PC-3 (cell line): Measurements from ENCODE around the gene HTR5A.

Experiments
- EZH2 ChIP-seq: fragments of 300-600 bp; sonication (generic); IDR thresholded peaks from one replicate; pipeline ENCODE4 v1.6.1; 2017; ENCODE audit warnings: antibody characterized with exemption, mild to moderate bottlenecking, low read length; ENCODE audit not compliant: unreplicated experiment
- EZH2phosphoT487 ChIP-seq: fragments of 300-600 bp; sonication (generic); IDR thresholded peaks from 2 replicates; pipeline ENCODE4 v1.6.1; 2018; ENCODE audit warnings: mild to moderate bottlenecking, antibody characterized with exemption, low read length, borderline replicate concordance
- TF ChIP-seq, protein P1 (sequence below): fragments of 300-600 bp; sonication (generic); conservative IDR thresholded peaks from 2 replicates; pipeline ENCODE4 v1.5.1; 2017; ENCODE audit warnings: antibody characterized with exemption, low read depth, mild to moderate bottlenecking, low read length

DNA sequence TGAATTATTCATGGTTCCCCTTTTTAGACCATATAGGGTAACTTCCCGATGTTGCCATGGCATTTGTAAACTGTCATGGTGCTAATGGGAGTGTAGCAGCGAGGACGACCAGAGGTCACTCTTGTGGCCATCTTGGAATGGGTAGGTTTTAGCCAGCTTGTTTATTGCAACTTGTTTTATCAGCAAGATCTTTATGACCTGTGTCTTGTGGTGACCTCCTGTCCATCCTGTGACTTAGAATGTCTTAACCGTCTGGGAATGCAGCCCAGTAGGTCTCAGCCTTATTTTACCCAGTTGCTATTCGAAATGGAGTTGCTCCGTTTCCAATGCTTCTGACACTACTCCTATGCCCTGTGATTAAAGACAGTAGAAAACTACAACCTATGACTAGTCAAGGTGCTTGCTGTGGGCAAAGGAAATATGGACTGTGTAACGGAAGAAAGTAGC lies 48.4 kb upstream of the HTR5A start:
- TF ChIP-seq, protein P1, sequence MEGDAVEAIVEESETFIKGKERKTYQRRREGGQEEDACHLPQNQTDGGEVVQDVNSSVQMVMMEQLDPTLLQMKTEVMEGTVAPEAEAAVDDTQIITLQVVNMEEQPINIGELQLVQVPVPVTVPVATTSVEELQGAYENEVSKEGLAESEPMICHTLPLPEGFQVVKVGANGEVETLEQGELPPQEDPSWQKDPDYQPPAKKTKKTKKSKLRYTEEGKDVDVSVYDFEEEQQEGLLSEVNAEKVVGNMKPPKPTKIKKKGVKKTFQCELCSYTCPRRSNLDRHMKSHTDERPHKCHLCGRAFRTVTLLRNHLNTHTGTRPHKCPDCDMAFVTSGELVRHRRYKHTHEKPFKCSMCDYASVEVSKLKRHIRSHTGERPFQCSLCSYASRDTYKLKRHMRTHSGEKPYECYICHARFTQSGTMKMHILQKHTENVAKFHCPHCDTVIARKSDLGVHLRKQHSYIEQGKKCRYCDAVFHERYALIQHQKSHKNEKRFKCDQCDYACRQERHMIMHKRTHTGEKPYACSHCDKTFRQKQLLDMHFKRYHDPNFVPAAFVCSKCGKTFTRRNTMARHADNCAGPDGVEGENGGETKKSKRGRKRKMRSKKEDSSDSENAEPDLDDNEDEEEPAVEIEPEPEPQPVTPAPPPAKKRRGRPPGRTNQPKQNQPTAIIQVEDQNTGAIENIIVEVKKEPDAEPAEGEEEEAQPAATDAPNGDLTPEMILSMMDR: no peak
- TF ChIP-seq EZH2phosphoT487 (no peak), EZH2 (no peak)
